ENCODE measurements around the gene UCP1. TPM values are rescaled to one million over a fixed set of nuclear protein-coding genes. Genes with fewer than 3 reads are reported as not detected.
A peak's percentile ranks its signal among the peaks of the same experiment; 100 is the strongest.
"Not testable (repeated sequence)": the region's sequence is repeated elsewhere in the genome, so short reads cannot be mapped to it uniquely, and the experiment has no call there.

Gene UCP1
- total RNA-seq, 4 donors from 2014 or later, result 0.28 to 2.0 TPM; not detected in 2

GRCh38 chr4:140556372-140557085 is 12.2 kb downstream of the UCP1 start:
- ATAC-seq (ENCODE audit: low FRiP score), result no peak
- DNase-seq (ENCODE audit: low spot score), result no peak
- no peak for TF ChIP-seq CTCF (IDR thresholded peaks at IDR 0.05)

- TF ChIP-seq CTCF (IDR thresholded peaks at IDR 0.05), result no peak
- no peak for ATAC-seq (ENCODE audit: low FRiP score)
- DNase-seq (ENCODE audit: low spot score), result no peak
These were observed 34.7 kb downstream of the UCP1 start for GRCh38 chr4:140533951-140534480.

GRCh38 chr4:140529434-140529833 is 39.3 kb downstream of the UCP1 start:
- no peak for TF ChIP-seq CTCF (IDR thresholded peaks at IDR 0.05)
- DNase-seq (ENCODE audit: low spot score) (no peak), ATAC-seq (ENCODE audit: low FRiP score) (no peak)

GRCh38 chr4:140523857-140524742 is 44.7 kb downstream of the UCP1 start, which contains the start of gene ELMOD2:
Gene ELMOD2 (plus strand): TSS chr4:140524168. CDS start chr4:140525429, 1,261 bp downstream.
- peak; percentile 97 for DNase-seq (ENCODE audit: low spot score)
- peak in 2 of 3 donors; percentile 8 to 64 for TF ChIP-seq CTCF (IDR thresholded peaks at IDR 0.05)
- peak; percentile 100 for ATAC-seq (ENCODE audit: low FRiP score)

GRCh38 chr4:140523370-140523856 is 45.3 kb downstream of the UCP1 start:
- ATAC-seq (ENCODE audit: low FRiP score) (no peak), DNase-seq (ENCODE audit: low spot score) (no peak)
- TF ChIP-seq CTCF (IDR thresholded peaks at IDR 0.05), result no peak

- DNase-seq (ENCODE audit: low spot score) (no peak), ATAC-seq (ENCODE audit: low FRiP score) (no peak)
- no peak for TF ChIP-seq CTCF (IDR thresholded peaks at IDR 0.05)
These were observed 53.3 kb downstream of the UCP1 start for GRCh38 chr4:140515423-140515822.

- DNase-seq (ENCODE audit: low spot score); ATAC-seq (ENCODE audit: low FRiP score): not testable (repeated sequence)
These were observed 55.0 kb downstream of the UCP1 start for GRCh38 chr4:140513765-140514164.

All from omental fat pad (tissue), 4 donors.